HEK293 (cell line): ENCODE data around the gene TMEM60.

ENCODE experiments used
- CTCF ChIA-PET: fragments of 350-600 bp; formaldehyde crosslinking; extraction: SDS; loops from one replicate; lab custom pipeline; 2021; ENCODE audit warnings: antibody characterized with exemption; lab: Yijun Ruan, JAX
- POLR2A ChIA-PET: fragments of 300-600 bp; formaldehyde crosslinking; extraction: SDS; loops from one replicate; lab custom pipeline; 2020; ENCODE audit warnings: antibody characterized with exemption, inconsistent platforms; lab: Yijun Ruan, JAX
- H3K27ac ChIP-seq: fragments of 200-500 bp; sonication (Bioruptor generic); 2 replicates; pipeline ENCODE4 v1.5.1; 2014; ENCODE audit warnings: low read depth, low read length, control low read depth, inconsistent platforms; ENCODE audit errors: extremely low read depth
- H3K36me3 ChIP-seq, 2 experiments: fragments of 200-500 bp in 1 of 2; sonication (Bioruptor generic) in 1 of 2; 1 replicate in 1 of 2; 2 replicates in 1 of 2; pipeline ENCODE4 v1.5.1; 2014 to 2017; ENCODE audit warnings: inconsistent platforms in 2 of 2, low read length in 2 of 2; ENCODE audit not compliant: control insufficient read depth in 2 of 2, insufficient read depth in 1 of 2
- H3K4me1 ChIP-seq: fragments of 200-500 bp; sonication (Bioruptor generic); 2 replicates; pipeline ENCODE4 v1.5.1; 2014; ENCODE audit warnings: mild to moderate bottlenecking, low read length, inconsistent platforms; ENCODE audit not compliant: control insufficient read depth, insufficient read depth
- H3K4me3 ChIP-seq: 2 replicates; pipeline ENCODE4 v1.5.1; 2011; ENCODE audit warnings: low read depth, mild to moderate bottlenecking, control low read depth, low read length, moderate library complexity
- H3K9me3 ChIP-seq: fragments of 200-500 bp; sonication (Bioruptor generic); 2 replicates; pipeline ENCODE4 v1.5.1; 2014; ENCODE audit warnings: low read depth, low read length, inconsistent platforms; ENCODE audit not compliant: control insufficient read depth, insufficient read depth
- BCL11A ChIP-seq: fragments of 450-650 bp; formaldehyde crosslinking; IDR thresholded peaks from 2 replicates; pipeline ENCODE4 v1.5.1; 2016; ENCODE audit warnings: low read depth, missing biosample characterization, missing genetic modification characterization
- GLI4 ChIP-seq: fragments of 450-650 bp; formaldehyde crosslinking; IDR thresholded peaks from 2 replicates; pipeline ENCODE4 v1.5.1; 2016; ENCODE audit warnings: missing biosample characterization, missing genetic modification characterization
- GLIS1 ChIP-seq: fragments of 450-650 bp; formaldehyde crosslinking; IDR thresholded peaks from 2 replicates; pipeline ENCODE4 v1.5.1; 2016; ENCODE audit warnings: missing biosample characterization, missing genetic modification characterization
- IKZF3 ChIP-seq: fragments of 450-650 bp; IDR thresholded peaks from 2 replicates; pipeline ENCODE4 v1.5.0; 2018; ENCODE audit warnings: missing biosample characterization, mild to moderate bottlenecking, missing genetic modification characterization, moderate library complexity
- OSR2 ChIP-seq: fragments of 450-650 bp; formaldehyde crosslinking; IDR thresholded peaks from 2 replicates; pipeline ENCODE4 v1.5.1; 2016; ENCODE audit warnings: missing biosample characterization, missing genetic modification characterization
- PRDM2 ChIP-seq: fragments of 450-650 bp; formaldehyde crosslinking; IDR thresholded peaks from 2 replicates; pipeline ENCODE4 v1.5.1; 2016; ENCODE audit warnings: missing biosample characterization, missing genetic modification characterization, borderline replicate concordance
- SCRT2 ChIP-seq: fragments of 450-650 bp; formaldehyde crosslinking; IDR thresholded peaks from 2 replicates; pipeline ENCODE4 v1.5.1; 2016; ENCODE audit warnings: missing biosample characterization, missing genetic modification characterization
- ZBTB44 ChIP-seq: fragments of 450-650 bp; IDR thresholded peaks from 2 replicates; pipeline ENCODE4 v1.5.1; 2018; ENCODE audit warnings: missing biosample characterization, mild to moderate bottlenecking, missing genetic modification characterization
- ZNF214 ChIP-seq: fragments of 450-650 bp; formaldehyde crosslinking; IDR thresholded peaks from 2 replicates; pipeline ENCODE4 v1.5.1; 2017; ENCODE audit warnings: missing biosample characterization, mild to moderate bottlenecking, missing genetic modification characterization, borderline replicate concordance
- ZNF221 ChIP-seq: fragments of 450-650 bp; formaldehyde crosslinking; IDR thresholded peaks from 2 replicates; pipeline ENCODE4 v1.5.1; 2017; ENCODE audit warnings: missing biosample characterization, missing genetic modification characterization, borderline replicate concordance
- ZNF248 ChIP-seq: fragments of 450-650 bp; formaldehyde crosslinking; IDR thresholded peaks from 2 replicates; pipeline ENCODE4 v1.5.1; 2017; ENCODE audit warnings: missing biosample characterization, missing genetic modification characterization
- ZNF362 ChIP-seq: fragments of 450-650 bp; formaldehyde crosslinking; IDR thresholded peaks from 2 replicates; pipeline ENCODE4 v1.5.1; 2016; ENCODE audit warnings: missing biosample characterization, missing genetic modification characterization
- ZNF391 ChIP-seq: fragments of 450-650 bp; formaldehyde crosslinking; IDR thresholded peaks from 2 replicates; pipeline ENCODE4 v1.5.1; 2016; ENCODE audit warnings: low read depth, missing biosample characterization, missing genetic modification characterization, borderline replicate concordance
- ZNF510 ChIP-seq: fragments of 450-650 bp; formaldehyde crosslinking; IDR thresholded peaks from 2 replicates; pipeline ENCODE4 v1.5.1; 2018; ENCODE audit warnings: mild to moderate bottlenecking, missing genetic modification characterization, missing biosample characterization; ENCODE audit not compliant: insufficient replicate concordance
- ZNF548 ChIP-seq: fragments of 450-650 bp; formaldehyde crosslinking; IDR thresholded peaks from 2 replicates; pipeline ENCODE4 v1.5.1; 2016; ENCODE audit warnings: missing biosample characterization, missing genetic modification characterization
- ZNF555 ChIP-seq: fragments of 450-650 bp; formaldehyde crosslinking; conservative IDR thresholded peaks from 2 replicates; pipeline ENCODE4 v1.5.1; 2017; ENCODE audit warnings: missing biosample characterization, mild to moderate bottlenecking, missing genetic modification characterization, inconsistent platforms
- ZNF654 ChIP-seq: fragments of 450-650 bp; formaldehyde crosslinking; IDR thresholded peaks from 2 replicates; pipeline ENCODE4 v1.5.1; 2016; ENCODE audit warnings: low read depth, missing biosample characterization, missing genetic modification characterization
- ZNF670 ChIP-seq: fragments of 450-650 bp; formaldehyde crosslinking; IDR thresholded peaks from 2 replicates; pipeline ENCODE4 v1.5.1; 2016; ENCODE audit warnings: missing biosample characterization, missing genetic modification characterization, low read depth
- ZNF701 ChIP-seq: fragments of 450-650 bp; formaldehyde crosslinking; IDR thresholded peaks from 2 replicates; pipeline ENCODE4 v1.5.1; 2016; ENCODE audit warnings: missing biosample characterization, missing genetic modification characterization
- ZNF777 ChIP-seq: fragments of 450-650 bp; formaldehyde crosslinking; IDR thresholded peaks from 2 replicates; pipeline ENCODE4 v1.5.1; 2017; ENCODE audit warnings: missing biosample characterization, missing genetic modification characterization, borderline replicate concordance
- ZSCAN16 ChIP-seq: fragments of 450-650 bp; formaldehyde crosslinking; IDR thresholded peaks from 2 replicates; pipeline ENCODE4 v1.5.1; 2016; ENCODE audit warnings: missing biosample characterization, missing genetic modification characterization

TMEM60 gene

DNA sequence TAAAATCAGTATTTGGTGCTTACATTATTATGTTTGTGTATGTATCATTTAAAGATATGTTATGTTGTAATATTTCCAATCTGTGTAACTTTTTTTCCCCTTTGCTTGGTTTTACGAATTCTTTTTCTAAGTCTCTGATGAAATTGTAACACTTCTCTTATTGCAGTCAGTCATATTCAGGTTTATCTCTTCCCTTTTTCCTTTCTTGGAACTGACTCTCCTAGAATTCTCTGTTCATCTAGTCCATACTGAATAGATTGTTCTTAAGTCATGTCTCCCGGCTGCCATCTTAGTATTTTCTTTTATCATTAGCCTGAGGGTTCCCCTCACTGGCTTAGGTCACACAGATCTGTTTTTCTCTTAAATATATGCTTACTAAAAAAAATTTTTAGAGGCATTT is 45.0 kb upstream of the TMEM60 start:
- ChIA-PET POLR2A (no interaction called here), CTCF (interaction anchor here (0.6 kb wide), 1 partner anchor 14 kb away, joined by 4 read pairs; no protein-coding TSS in a partner anchor)
- no peaks in the 10 kb centered on the region for H3K36me3 ChIP-seq
- no peak overlapping the region for H3K27ac ChIP-seq
- TF ChIP-seq ZNF362 (tag by site-specific recombination) (no peak), IKZF3 (no peak), ZNF701 (tag by site-specific recombination) (no peak), ZNF510 (tag by site-specific recombination) (no peak), BCL11A (tag by site-specific recombination) (no peak), PRDM2 (no peak), ZNF248 (no peak), ZNF555 (no peak), ZSCAN16 (tag by site-specific recombination) (no peak)
- peaks cover 16% of the 10 kb centered on the region for H3K4me1 ChIP-seq
- H3K4me3 ChIP-seq, result no peak overlapping the region
- no peaks in the 10 kb centered on the region for H3K9me3 ChIP-seq

DNA sequence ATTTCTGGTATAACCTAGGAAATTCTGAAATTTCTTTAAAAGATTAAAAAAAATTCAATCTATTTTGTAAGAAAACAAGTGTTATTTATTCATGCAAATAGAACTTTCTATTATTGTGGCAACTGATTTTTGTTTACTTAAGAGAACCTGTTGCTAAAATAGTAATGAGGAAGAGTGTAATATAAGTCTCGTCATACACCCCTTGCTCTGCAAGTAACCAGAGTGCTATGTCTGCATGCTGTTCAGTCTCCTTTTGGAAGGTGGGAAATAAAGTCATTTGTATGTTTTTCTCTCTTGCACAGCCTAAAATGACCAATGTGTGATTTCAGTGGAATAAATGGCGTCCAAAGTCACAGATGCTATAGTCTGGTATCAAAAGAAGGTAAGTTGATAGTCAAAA is 41.7 kb upstream of the TMEM60 start:
- Histone ChIP-seq H3K9me3 (no peaks in the 10 kb centered on the region), H3K36me3 (no peaks in the 10 kb centered on the region), H3K27ac (no peak overlapping the region), H3K4me3 (no peak overlapping the region)
- CTCF ChIA-PET, result interaction anchor here (0.6 to 1.1 kb wide), 2 partner anchors 41 to 178 kb away, joined by 3 read pairs; no protein-coding TSS in a partner anchor
- POLR2A ChIA-PET, result no interaction called here
- TF ChIP-seq ZNF777 (tag by site-specific recombination) (no peak), ZNF214 (no peak), ZNF221 (no peak), ZNF670 (tag by site-specific recombination) (no peak), SCRT2 (peak; percentile 38; the same call in 1 of the 2 replicates)
- TF ChIP-seq, all 188 proteins: peak for 1
- H3K4me1 ChIP-seq, result peaks cover 16% of the 10 kb centered on the region

- CTCF ChIA-PET, result no interaction called here
- H3K9me3 ChIP-seq, result no peaks in the 10 kb centered on the region
- peaks cover 16% of the 10 kb centered on the region for H3K4me1 ChIP-seq
- POLR2A ChIA-PET, result no interaction called here
- no peak overlapping the region for H3K4me3 ChIP-seq
- no peak overlapping the region for H3K27ac ChIP-seq
- H3K36me3 ChIP-seq, result no peaks in the 10 kb centered on the region
- TF ChIP-seq ZNF391 (no peak), ZBTB44 (peak; percentile 96), GLIS1 (tag by site-specific recombination) (peak; percentile 76), GLI4 (tag by site-specific recombination) (no peak), ZNF548 (no peak), ZNF670 (tag by site-specific recombination) (no peak), ZNF654 (no peak), OSR2 (tag by site-specific recombination) (0 out of 2 replicates have a peak, but pooled peaks have one; percentile 28)
Observed at GRCh38 chr7:77838929-77839491, 40.8 kb upstream of the TMEM60 start.
